CD4-positive, alpha-beta memory T cell (primary cell): Measurements from ENCODE around the gene CSPG4. TPM values are rescaled to one million over a fixed set of nuclear protein-coding genes. Genes with fewer than 3 reads are reported as not detected.
"Not testable (repeated sequence)": the region's sequence is repeated elsewhere in the genome, so short reads cannot be mapped to it uniquely, and the experiment has no call there.

ENCODE experiments used
- CTCF ChIA-PET: fragments of 350-600 bp; sonication (Branson Sonifier 250); formaldehyde crosslinking; loops from one replicate; lab custom pipeline; 2021; ENCODE audit warnings: inconsistent platforms; ENCODE audit not compliant: partially characterized antibody; lab: Charles Lee
- POLR2A ChIA-PET: fragments of 350-600 bp; sonication (Branson Sonifier 250); formaldehyde crosslinking; loops from one replicate; lab custom pipeline; 2021; ENCODE audit not compliant: partially characterized antibody; lab: Charles Lee
- DNase-seq, 5 donors: peaks; one replicate each; pipeline versions ENCODE4 v3.0.0 to v3.0.0-alpha.2; 2020 to 2022; ENCODE audit warnings: mixed read lengths in 1 of 5
- H3K27ac ChIP-seq: one replicate; pipeline ENCODE4 v1.7.0; 2013; ENCODE audit warnings: low read depth, low read length
- H3K27me3 ChIP-seq: 2 replicates; pipeline ENCODE4 v1.7.0; 2013; ENCODE audit warnings: mild to moderate bottlenecking, low read length, moderate library complexity; ENCODE audit not compliant: insufficient read depth
- H3K36me3 ChIP-seq: 2 replicates; pipeline ENCODE4 v1.7.0; 2013; ENCODE audit warnings: mild to moderate bottlenecking, low read length, moderate library complexity; ENCODE audit not compliant: insufficient read depth
- H3K4me1 ChIP-seq: 2 replicates; pipeline ENCODE4 v1.7.0; 2013; ENCODE audit warnings: mild to moderate bottlenecking, low read length, moderate library complexity; ENCODE audit not compliant: insufficient read depth
- H3K4me3 ChIP-seq, 2 donors: one replicate each; pipeline ENCODE4 v1.7.0; 2013; ENCODE audit warnings: low read length in 2 of 2, mild to moderate bottlenecking in 1 of 2
- H3K9me3 ChIP-seq, 2 donors: one replicate each; pipeline ENCODE4 v1.7.0; 2013; ENCODE audit warnings: low read length in 2 of 2, control low read depth in 1 of 2; ENCODE audit not compliant: control insufficient read depth in 1 of 2
- H3K27ac Mint-ChIP-seq, 7 donors: one replicate each; pipeline ENCODE4 v1.8.0; 2020 to 2021; ENCODE audit warnings: mixed read lengths in 7 of 7, mild to moderate bottlenecking in 6 of 7, inconsistent platforms in 3 of 7, moderate library complexity in 3 of 7
- H3K27me3 Mint-ChIP-seq, 2 donors: one replicate each; pipeline ENCODE4 v1.8.0; 2020 to 2021; ENCODE audit warnings: mixed read lengths in 2 of 2
- H3K36me3 Mint-ChIP-seq, 2 donors: one replicate each; pipeline ENCODE4 v1.8.0; 2020 to 2021; ENCODE audit warnings: mixed read lengths in 2 of 2, inconsistent platforms in 1 of 2, mild to moderate bottlenecking in 1 of 2
- H3K4me1 Mint-ChIP-seq, 4 donors: one replicate each; pipeline ENCODE4 v1.8.0; 2020 to 2021; ENCODE audit warnings: mixed read lengths in 4 of 4, mild to moderate bottlenecking in 1 of 4
- H3K4me3 Mint-ChIP-seq, 8 donors: one replicate each; pipeline ENCODE4 v1.8.0; 2020 to 2021; ENCODE audit warnings: mixed read lengths in 8 of 8, mild to moderate bottlenecking in 7 of 8, moderate library complexity in 6 of 8, inconsistent platforms in 3 of 8
- H3K9me3 Mint-ChIP-seq, 8 donors: one replicate each; pipeline ENCODE4 v1.8.0; 2020 to 2021; ENCODE audit warnings: mixed read lengths in 8 of 8, mild to moderate bottlenecking in 5 of 8, inconsistent platforms in 3 of 8, moderate library complexity in 1 of 8
- intact Hi-C: fragments of 100-400 bp; cut with micrococcal nuclease; formaldehyde crosslinking; loops from one replicate; pipeline ENCODE4 v1.15.1; 2023
- polyA plus RNA-seq, 2 donors: library from polyadenylated mRNA; unstranded; fragments of 300-500 nt; fragmentation: Illumina TruSeq; gene quantifications; one replicate each; pipeline ENCODE4 v1.2.3, GENCODE V29; 2021
- total RNA-seq, 2 experiments: library from RNA; stranded (reverse); gene quantifications; one replicate each; pipeline ENCODE4 v1.2.3, GENCODE V29; 2021

Gene CSPG4
- total and polyA plus RNA-seq, 4 experiments from 2014 or later: not detected

DNA sequence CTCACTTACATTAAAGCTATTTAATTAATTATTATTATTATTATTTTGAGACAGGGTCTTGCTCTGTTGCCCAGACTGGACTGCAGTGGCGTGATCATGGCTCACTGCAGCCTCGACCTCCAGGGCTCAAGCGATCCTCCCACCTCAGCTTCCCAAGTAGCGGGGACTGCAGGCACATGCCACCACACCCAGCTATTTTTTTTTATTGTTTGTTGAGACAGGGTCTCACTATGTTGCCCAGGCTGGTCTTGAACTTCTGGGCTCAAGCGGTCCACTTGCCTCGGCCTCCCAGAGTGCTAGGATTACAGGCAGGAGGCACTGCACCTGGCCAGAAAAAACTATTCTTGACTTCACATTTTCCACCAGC lies 34.3 kb downstream of the CSPG4 start:
- H3K9me3 ChIP-seq, H3K4me1 Mint-ChIP-seq, H3K4me3 Mint-ChIP-seq, CTCF ChIA-PET, intact Hi-C loops, H3K27me3 Mint-ChIP-seq, H3K27ac ChIP-seq, H3K9me3 Mint-ChIP-seq, H3K4me1 ChIP-seq, H3K36me3 Mint-ChIP-seq, DNase-seq, H3K36me3 ChIP-seq, H3K27me3 ChIP-seq, H3K4me3 ChIP-seq: not testable (repeated sequence)
- POLR2A ChIA-PET: interaction anchor here (0.8 kb wide), 1 partner anchor 99 kb away, joined by 3 read pairs; the partner anchor contains the start of gene PTPN9
- peak overlapping the region in 1 of 7 donors; percentile 29 for H3K27ac Mint-ChIP-seq

DNA sequence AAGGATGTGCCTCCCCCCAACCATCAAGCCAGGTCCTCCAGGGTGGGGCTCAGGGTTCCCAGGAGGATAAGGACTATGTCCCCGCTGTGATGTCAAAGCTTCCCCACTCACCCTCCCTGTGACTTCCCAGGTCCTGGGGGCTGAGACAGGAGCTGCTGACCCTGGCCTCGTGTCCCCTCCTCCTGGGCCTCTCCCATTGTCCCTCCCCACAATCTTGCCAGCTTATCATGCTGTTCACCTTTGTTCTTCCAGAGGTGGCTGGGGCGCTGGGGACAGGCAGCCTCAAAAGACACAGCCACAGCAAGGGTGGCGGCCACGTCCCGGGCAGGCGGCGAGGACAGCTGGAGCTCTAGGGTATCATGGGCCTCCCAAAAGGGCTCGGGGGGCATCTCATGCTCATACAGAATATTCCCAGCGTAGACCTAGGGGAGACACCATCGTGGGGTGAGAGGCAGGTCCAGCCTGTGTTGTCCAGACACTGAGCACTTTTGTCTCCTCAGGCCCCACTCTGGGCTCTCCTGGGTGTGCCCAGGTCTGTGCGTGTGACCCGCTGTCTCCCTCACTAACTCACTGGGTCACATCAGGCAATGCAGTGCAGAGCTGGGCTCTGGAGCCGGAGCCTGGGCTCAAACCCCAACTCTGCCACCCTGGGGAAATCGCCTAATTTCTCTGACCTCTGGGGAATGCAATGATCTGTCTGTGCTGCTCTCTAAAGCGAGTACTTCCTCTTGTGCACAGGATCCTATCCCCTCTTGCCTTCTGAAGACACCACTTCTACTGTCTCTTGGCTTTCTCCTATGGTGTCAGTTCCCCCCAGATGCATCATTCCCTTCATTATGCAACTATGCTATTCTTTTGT lies 35.0 kb downstream of the CSPG4 start:
- no peaks in the 10 kb centered on the region for H3K36me3 ChIP-seq
- H3K27me3 ChIP-seq: no peaks in the 10 kb centered on the region
- Mint-ChIP-seq H3K9me3 (no peaks in the 10 kb centered on the region), H3K4me1 (no peaks in the 10 kb centered on the region), H3K27ac (no peak overlapping the region), H3K4me3 (no peak overlapping the region), H3K36me3 (no peaks in the 10 kb centered on the region), H3K27me3 (no peaks in the 10 kb centered on the region)
- POLR2A ChIA-PET: interaction anchor here (0.8 kb wide), 1 partner anchor 99 kb away, joined by 3 read pairs; the partner anchor contains the start of gene PTPN9
- no peak overlapping the region for H3K27ac ChIP-seq
- no peak overlapping the region for H3K4me3 ChIP-seq
- H3K9me3 ChIP-seq: no peaks in the 10 kb centered on the region
- no peak for DNase-seq
- H3K4me1 ChIP-seq: no peaks in the 10 kb centered on the region
- intact Hi-C loops: no loop called here
- CTCF ChIA-PET: no interaction called here

DNA sequence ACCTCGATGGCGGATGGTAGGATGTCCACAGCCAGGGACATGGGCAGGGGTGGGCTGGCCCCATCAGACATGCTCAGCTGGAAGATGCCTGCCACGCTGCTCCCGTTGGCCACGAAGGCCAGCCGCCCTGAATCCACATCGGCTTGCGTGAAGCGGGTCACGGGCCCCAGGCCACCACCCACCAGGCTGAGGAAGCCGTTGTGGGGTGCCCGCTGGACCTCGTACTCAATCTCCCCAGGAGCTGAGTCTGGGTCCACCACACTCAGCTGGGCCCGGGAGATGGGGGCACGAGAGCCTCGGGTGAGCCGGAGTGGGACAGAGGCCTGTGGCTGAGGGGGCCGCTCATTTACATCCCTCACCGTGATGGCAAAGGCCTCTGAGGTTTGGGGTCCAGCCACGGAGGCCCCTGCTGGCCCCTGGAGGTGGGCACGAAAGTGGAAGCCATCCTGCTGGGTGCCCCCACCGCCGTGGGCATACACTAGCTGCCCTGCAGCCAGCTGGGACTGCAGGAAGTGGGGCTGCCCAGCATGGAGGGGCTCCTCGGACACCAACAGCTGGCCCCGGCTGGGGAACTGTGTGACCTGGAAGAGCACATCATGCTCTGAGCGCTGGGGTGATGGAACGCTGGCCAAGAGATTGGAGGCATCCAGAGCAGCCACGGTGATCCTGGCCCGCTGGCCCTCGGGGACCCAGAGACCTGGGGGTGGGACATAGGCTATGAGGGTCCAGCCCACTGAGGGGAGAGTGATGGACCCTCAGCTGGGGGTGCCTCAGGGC lies 35.8 kb downstream of the CSPG4 start:
- ChIA-PET CTCF (interaction anchor here (1.3 kb wide), 1 partner anchor 9 kb away, joined by 3 read pairs; no protein-coding TSS in a partner anchor), POLR2A (no interaction called here)
- Mint-ChIP-seq H3K9me3 (no peaks in the 10 kb centered on the region), H3K4me3 (no peak overlapping the region), H3K27ac (no peak overlapping the region), H3K36me3 (no peaks in the 10 kb centered on the region), H3K4me1 (no peaks in the 10 kb centered on the region), H3K27me3 (no peaks in the 10 kb centered on the region)
- Histone ChIP-seq H3K27ac (no peak overlapping the region), H3K4me3 (no peak overlapping the region), H3K4me1 (no peaks in the 10 kb centered on the region), H3K36me3 (no peaks in the 10 kb centered on the region), H3K9me3 (no peaks in the 10 kb centered on the region), H3K27me3 (no peaks in the 10 kb centered on the region)
- DNase-seq: no peak
- intact Hi-C loops: no loop called here

DNA sequence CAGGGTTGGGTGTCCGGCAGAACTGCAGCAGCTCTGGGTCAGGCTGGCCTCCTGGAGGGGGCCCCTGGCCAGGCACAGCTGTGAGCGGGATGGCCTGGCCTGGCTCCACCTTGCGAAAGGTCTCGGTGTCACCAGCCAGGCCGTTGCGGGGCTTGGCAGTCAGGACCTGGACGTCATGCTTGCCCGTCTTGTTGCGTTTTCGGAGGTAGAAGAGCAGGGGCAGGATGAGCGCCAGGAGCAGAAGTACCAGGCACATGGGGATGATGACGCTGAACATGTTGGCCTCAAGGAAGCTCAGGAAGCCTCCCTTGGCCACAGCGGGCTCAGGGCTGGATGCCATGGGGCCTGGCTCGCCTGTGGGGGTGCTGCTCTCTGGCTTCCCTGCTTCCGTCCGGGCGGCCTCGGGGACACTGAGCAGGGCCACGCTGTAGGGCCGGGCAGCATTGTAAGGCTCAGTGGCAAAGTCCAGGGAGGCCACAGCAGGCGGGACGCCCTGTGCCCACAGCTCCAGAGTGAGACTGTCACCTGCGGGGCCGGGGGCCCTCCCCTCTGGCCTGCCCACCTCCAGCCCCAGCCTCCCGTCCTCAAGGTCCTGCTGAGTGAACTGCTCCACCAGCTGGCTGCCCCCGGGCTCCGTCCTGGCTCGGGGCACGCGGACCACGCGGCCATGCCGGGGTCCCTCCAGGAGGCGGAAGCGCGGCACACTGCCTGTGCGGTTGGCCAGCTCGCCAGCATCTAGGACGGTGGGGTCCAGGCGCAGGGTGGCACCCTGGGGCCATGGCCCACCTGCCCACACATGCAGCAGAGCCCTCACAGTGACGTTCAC lies 36.9 kb downstream of the CSPG4 start:
- Histone ChIP-seq H3K4me1 (no peaks in the 10 kb centered on the region), H3K9me3 (no peaks in the 10 kb centered on the region), H3K36me3 (no peaks in the 10 kb centered on the region), H3K27ac (no peak overlapping the region), H3K4me3 (no peak overlapping the region), H3K27me3 (no peaks in the 10 kb centered on the region)
- ChIA-PET POLR2A (no interaction called here), CTCF (interaction anchor here (1.3 kb wide), 1 partner anchor 10 kb away, joined by 3 read pairs; no protein-coding TSS in a partner anchor)
- H3K36me3 Mint-ChIP-seq: no peaks in the 10 kb centered on the region
- no peak overlapping the region for H3K4me3 Mint-ChIP-seq
- intact Hi-C loops: no loop called here
- no peaks in the 10 kb centered on the region for H3K9me3 Mint-ChIP-seq
- DNase-seq: no peak
- no peaks in the 10 kb centered on the region for H3K27me3 Mint-ChIP-seq
- no peak overlapping the region for H3K27ac Mint-ChIP-seq
- no peaks in the 10 kb centered on the region for H3K4me1 Mint-ChIP-seq

- Histone ChIP-seq H3K27me3 (no peaks in the 10 kb centered on the region), H3K4me1 (no peaks in the 10 kb centered on the region), H3K4me3 (no peak overlapping the region), H3K9me3 (no peaks in the 10 kb centered on the region), H3K27ac (no peak overlapping the region), H3K36me3 (no peaks in the 10 kb centered on the region)
- Mint-ChIP-seq H3K36me3 (no peaks in the 10 kb centered on the region), H3K4me3 (no peak overlapping the region), H3K9me3 (no peaks in the 10 kb centered on the region), H3K4me1 (no peaks in the 10 kb centered on the region), H3K27me3 (no peaks in the 10 kb centered on the region), H3K27ac (no peak overlapping the region)
- intact Hi-C loops: no loop called here
- no peak for DNase-seq
- CTCF ChIA-PET: no interaction called here
- POLR2A ChIA-PET: no interaction called here
Measured at GRCh38 chr15:75674366-75674765, 38.3 kb downstream of the CSPG4 start.

DNA sequence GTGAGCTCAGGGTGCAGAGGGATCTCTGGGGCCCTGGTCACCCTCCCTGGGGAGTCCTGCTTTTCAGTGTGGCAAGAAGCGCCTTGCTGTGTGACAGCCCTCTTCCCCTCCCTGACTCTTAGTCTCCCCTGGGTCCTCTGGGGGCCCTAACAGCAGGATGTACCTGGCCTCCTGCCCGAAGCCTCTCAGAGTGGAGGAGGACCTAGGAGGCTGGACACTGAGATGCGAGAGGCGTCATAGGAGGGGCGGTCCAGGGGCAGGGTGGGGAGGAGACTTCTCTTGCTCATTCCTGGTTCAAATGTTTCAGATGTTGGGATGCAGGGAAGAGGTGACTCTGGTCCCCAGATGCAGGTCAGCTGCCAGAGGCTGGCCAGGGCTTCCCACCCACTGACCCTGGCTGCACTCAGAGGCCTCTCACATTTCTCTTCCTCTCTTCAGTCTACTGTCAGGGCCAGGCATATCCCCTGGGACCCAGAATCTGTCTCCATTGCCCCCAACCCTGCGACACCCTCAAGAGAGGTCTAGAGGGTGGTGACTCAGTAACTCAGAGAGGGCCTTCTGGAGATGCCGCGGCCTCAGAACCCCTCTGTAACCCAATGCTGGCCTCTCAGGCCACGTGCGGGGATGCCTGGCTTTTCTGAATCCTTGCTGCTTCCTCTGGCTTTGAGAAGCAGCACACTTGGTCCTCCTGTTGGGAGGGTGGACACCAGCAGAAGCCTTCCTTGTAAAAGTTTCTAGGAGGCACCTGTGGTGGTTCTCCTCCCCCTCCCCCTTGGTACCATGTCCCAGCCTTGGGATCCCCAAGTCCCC lies 39.0 kb downstream of the CSPG4 start:
- no peaks in the 10 kb centered on the region for H3K9me3 ChIP-seq
- no peaks in the 10 kb centered on the region for H3K36me3 ChIP-seq
- no peak overlapping the region for H3K27ac ChIP-seq
- intact Hi-C loops: no loop called here
- Mint-ChIP-seq H3K36me3 (no peaks in the 10 kb centered on the region), H3K9me3 (no peaks in the 10 kb centered on the region), H3K4me3 (no peak overlapping the region), H3K27ac (no peak overlapping the region), H3K27me3 (no peaks in the 10 kb centered on the region), H3K4me1 (no peaks in the 10 kb centered on the region)
- H3K27me3 ChIP-seq: no peaks in the 10 kb centered on the region
- POLR2A ChIA-PET: no interaction called here
- no peak overlapping the region for H3K4me3 ChIP-seq
- CTCF ChIA-PET: no interaction called here
- no peak for DNase-seq
- H3K4me1 ChIP-seq: no peaks in the 10 kb centered on the region
